Brain microvascular endothelial cell (primary cell): ENCODE results near the gene EIF2B2.

Source experiments
- DNase-seq: peaks from one replicate; pipeline ENCODE4 v3.0.0-alpha.2; 2020
- H3K27ac ChIP-seq: fragments of 250-450 bp; sonication (Bioruptor Pico); 2 replicates; pipeline ENCODE4 v1.5.1; 2020; ENCODE audit warnings: mild to moderate bottlenecking, moderate library complexity
- H3K27me3 ChIP-seq: fragments of 250-450 bp; sonication (Bioruptor Pico); replicated peaks from 2 replicates; pipeline ENCODE4 v1.5.1; 2020; ENCODE audit warnings: mild to moderate bottlenecking
- H3K36me3 ChIP-seq: fragments of 250-450 bp; sonication (Bioruptor Pico); replicated peaks from 2 replicates; pipeline ENCODE4 v1.5.1; 2020; ENCODE audit warnings: mild to moderate bottlenecking
- H3K4me3 ChIP-seq: 2 replicates; pipeline ENCODE4 v1.5.1; 2011; ENCODE audit warnings: low read depth, mild to moderate bottlenecking, control low read depth, low read length, moderate library complexity
- CTCF ChIP-seq: IDR thresholded peaks from 2 replicates; pipeline ENCODE4 v1.5.1; 2011; ENCODE audit warnings: low read depth, mild to moderate bottlenecking, moderate library complexity, low read length, control low read depth, inconsistent platforms; ENCODE audit errors: missing control alignments
- in situ Hi-C: cut with HindIII; loops from 2 replicates; pipeline ENCODE4 v1.10.0; 2017; ENCODE audit warnings: low sequenced_read_pairs, low pct_ligation_motif_present

Gene EIF2B2

GRCh38 chr14:74975059-74975810, 27.5 kb upstream of the EIF2B2 start:
- Histone ChIP-seq H3K4me3 (no peak overlapping the region), H3K27ac (no peak overlapping the region), H3K27me3 (no peaks in the 10 kb centered on the region), H3K36me3 (no peaks in the 10 kb centered on the region)
- no peak for DNase-seq
- TF ChIP-seq CTCF = no peak
- in situ Hi-C loops = no loop called here

- no peak for TF ChIP-seq CTCF
- DNase-seq = no peak
- in situ Hi-C loops = no loop called here
Observed at GRCh38 chr14:74976264-74977113, 26.2 kb upstream of the EIF2B2 start.

GRCh38 chr14:74977164-74977900, 25.4 kb upstream of the EIF2B2 start:
- in situ Hi-C loops = no loop called here
- no peak for TF ChIP-seq CTCF
- no peak for DNase-seq

More at GRCh38 chr14:74976264-74977113, 26.2 kb upstream of the EIF2B2 start:
- Histone ChIP-seq H3K27ac (no peak overlapping the region), H3K4me3 (no peak overlapping the region), H3K36me3 (no peaks in the 10 kb centered on the region), H3K27me3 (no peaks in the 10 kb centered on the region)

GRCh38 chr14:74977901-74978385, 24.8 kb upstream of the EIF2B2 start:
- H3K36me3 ChIP-seq = no peaks in the 10 kb centered on the region
- no peak for TF ChIP-seq CTCF
- H3K4me3 ChIP-seq = no peak overlapping the region
- H3K27me3 ChIP-seq = no peaks in the 10 kb centered on the region
- in situ Hi-C loops = no loop called here
- DNase-seq = no peak
- H3K27ac ChIP-seq = no peak overlapping the region

More at GRCh38 chr14:74977164-74977900, 25.4 kb upstream of the EIF2B2 start:
- H3K27ac ChIP-seq = no peak overlapping the region
- no peaks in the 10 kb centered on the region for H3K27me3 ChIP-seq
- no peaks in the 10 kb centered on the region for H3K36me3 ChIP-seq
- H3K4me3 ChIP-seq = no peak overlapping the region

- TF ChIP-seq CTCF = no peak
- Histone ChIP-seq H3K36me3 (no peaks in the 10 kb centered on the region), H3K27me3 (no peaks in the 10 kb centered on the region), H3K4me3 (no peak overlapping the region), H3K27ac (no peak overlapping the region)
- DNase-seq = no peak
- in situ Hi-C loops = no loop called here
Observed at GRCh38 chr14:74978416-74978947, 24.2 kb upstream of the EIF2B2 start.
